HepG2 (cell line): ENCODE results near the gene RDH13. TPM values are rescaled to one million over a fixed set of nuclear protein-coding genes. Genes with fewer than 3 reads are reported as not detected.
A peak's percentile ranks its signal among the peaks of the same experiment; 100 is the strongest.

Experiments
- ATAC-seq: fragments of 200-7000 bp; cut with Tn5 transposase; 3 replicates; pipeline ENCODE4 v1.9.1; 2020; ENCODE audit warnings: mild to moderate bottlenecking, moderate library complexity
- BruUV-seq: library from RNA; stranded (reverse); fragments of 400-500 nt; replicated peaks from 2 replicates; lab custom pipeline; 2021; lab: Mats Ljungman, UMichigan
- CTCF ChIA-PET: fragments of 300-600 bp; formaldehyde crosslinking; extraction: SDS; loops from one replicate; lab custom pipeline; 2021; ENCODE audit warnings: low total read pairs, inconsistent platforms, low intra/inter-chr PET ratio; lab: Yijun Ruan, JAX
- POLR2A ChIA-PET: fragments of 350-600 bp; sonication (Branson Sonifier 250); formaldehyde crosslinking; loops from one replicate; lab custom pipeline; 2020; ENCODE audit warnings: antibody characterized with exemption, inconsistent platforms; lab: Yijun Ruan, JAX
- DNase-seq: peaks from one replicate; pipeline ENCODE4 v3.0.0-alpha.2; 2015; ENCODE audit warnings: low spot score
- FAIRE-seq: peaks from 3 replicates; lab custom pipeline; 2011; peaks lifted over from hg19 to GRCh38; lab: Jason Lieb, UNC
- H2AFZ ChIP-seq: one replicate; pipeline ENCODE4 v1.6.1; 2011; ENCODE audit warnings: low read length, inconsistent platforms
- H3K27ac ChIP-seq: fragments of 300-600 bp; 3 replicates; pipeline ENCODE4 v1.8.0; 2011; ENCODE audit warnings: mixed run types, mild to moderate bottlenecking, mixed read lengths, low read length, inconsistent platforms; ENCODE audit not compliant: insufficient read depth; ENCODE audit errors: extremely low read length
- H3K27me3 ChIP-seq, 2 experiments: fragments of 200-600 bp in 1 of 2; 2 replicates in 1 of 2; 3 replicates in 1 of 2; pipeline versions ENCODE4 v1.6.0 to v1.8.0; 2011; ENCODE audit warnings: low read length in 2 of 2, mild to moderate bottlenecking in 2 of 2, moderate library complexity in 2 of 2, inconsistent platforms in 1 of 2; ENCODE audit not compliant: insufficient read depth in 2 of 2, control insufficient read depth in 1 of 2
- H3K36me3 ChIP-seq, 2 experiments: fragments of 200-600 bp in 1 of 2; replicated peaks in 1 of 2; 2 replicates in 1 of 2; 3 replicates in 1 of 2; pipeline versions ENCODE4 v1.5.1 to v1.8.0; 2011; ENCODE audit warnings: low read length in 2 of 2, inconsistent platforms in 1 of 2; ENCODE audit not compliant: insufficient read depth in 2 of 2, control insufficient read depth in 1 of 2
- H3K4me1 ChIP-seq: 2 replicates; pipeline ENCODE4 v1.5.1; 2012; ENCODE audit warnings: low read length, inconsistent platforms; ENCODE audit not compliant: insufficient read depth
- H3K4me2 ChIP-seq: 2 replicates; pipeline ENCODE4 v1.6.0; 2011; ENCODE audit warnings: low read depth, low read length, inconsistent platforms
- H3K4me3 ChIP-seq, 3 experiments: fragments of 200-600 bp in 1 of 3; sonication (generic), shearing (Covaris generic) in 1 of 3; replicated peaks in 1 of 3; 2 replicates each; pipeline ENCODE4 v1.5.1; 2011 to 2016; ENCODE audit warnings: low read length in 3 of 3, inconsistent platforms in 2 of 3, low read depth in 2 of 3, mild to moderate bottlenecking in 2 of 3, control low read depth in 1 of 3, mixed read lengths in 1 of 3; ENCODE audit not compliant: insufficient read depth in 1 of 3
- H3K79me2 ChIP-seq: one replicate; pipeline ENCODE4 v1.6.1; 2011; ENCODE audit warnings: low read length, inconsistent platforms; ENCODE audit not compliant: insufficient read depth
- H3K9ac ChIP-seq: 2 replicates; pipeline ENCODE4 v1.6.0; 2011; ENCODE audit warnings: mild to moderate bottlenecking, low read depth, low read length, inconsistent platforms; ENCODE audit not compliant: insufficient read depth
- H3K9me3 ChIP-seq: 2 replicates; pipeline ENCODE4 v1.5.1; 2012; ENCODE audit warnings: mild to moderate bottlenecking, low read length
- H4K20me1 ChIP-seq: 2 replicates; pipeline ENCODE4 v1.6.0; 2011; ENCODE audit warnings: inconsistent platforms, mild to moderate bottlenecking, low read length, moderate library complexity; ENCODE audit not compliant: insufficient read depth
- AGO2 ChIP-seq: fragments of 200-400 bp; formaldehyde crosslinking; optimal IDR thresholded peaks from 2 replicates; pipeline ENCODE3; 2017; ENCODE audit warnings: mild to moderate bottlenecking, low read depth, low read length, moderate library complexity
- FOXK2 ChIP-seq: fragments of 450-650 bp; IDR thresholded peaks from 2 replicates; pipeline ENCODE4 v1.6.1; 2016
- GTF3A ChIP-seq: sonication (generic); formaldehyde crosslinking; conservative IDR thresholded peaks from 2 replicates; pipeline ENCODE4 v1.4.0; 2020; ENCODE audit warnings: mild to moderate bottlenecking, missing genetic modification reagents
- HDAC6 ChIP-seq: fragments of 200-600 bp; sonication (generic); IDR thresholded peaks from 2 replicates; pipeline ENCODE4 v1.7.0; 2017; ENCODE audit warnings: mild to moderate bottlenecking, antibody characterized with exemption, low read length, low read depth
- KDM2A ChIP-seq: sonication (generic); formaldehyde crosslinking; IDR thresholded peaks from 2 replicates; pipeline ENCODE4 v1.4.0; 2020; ENCODE audit warnings: low read depth, missing genetic modification reagents, borderline replicate concordance
- MAX ChIP-seq: IDR thresholded peaks from 2 replicates; pipeline ENCODE4 v1.6.1; 2012; ENCODE audit warnings: inconsistent platforms
- NCOA2 ChIP-seq: sonication (generic); formaldehyde crosslinking; IDR thresholded peaks from 2 replicates; pipeline ENCODE4 v1.8.0; 2022; ENCODE audit warnings: inconsistent platforms
- SMC3 ChIP-seq: IDR thresholded peaks from 2 replicates; pipeline ENCODE4 v1.6.1; 2011; ENCODE audit warnings: low read length, improper control_type of control experiment
- SRSF4 ChIP-seq: fragments of 200-400 bp; formaldehyde crosslinking; IDR thresholded peaks from one replicate; pipeline ENCODE4 v1.6.1; 2018; ENCODE audit warnings: mild to moderate bottlenecking, low read depth, low read length, moderate library complexity; ENCODE audit not compliant: poor library complexity, severe bottlenecking
- STAG1 ChIP-seq: sonication (generic); formaldehyde crosslinking; IDR thresholded peaks from 2 replicates; pipeline ENCODE4 v1.4.0; 2020; ENCODE audit warnings: missing genetic modification reagents
- ZMYM3 ChIP-seq: sonication (generic); formaldehyde crosslinking; IDR thresholded peaks from 2 replicates; pipeline ENCODE4 v1.5.1; 2020; ENCODE audit warnings: mild to moderate bottlenecking, missing genetic modification reagents
- ZNF232 ChIP-seq: sonication (generic); formaldehyde crosslinking; IDR thresholded peaks from 2 replicates; pipeline ENCODE4 v1.4.0; 2020; ENCODE audit warnings: missing genetic modification reagents, borderline replicate concordance
- WGBS: methylation state at CpG from one replicate; pipeline ENCODE4 v1.1.6; 2017; ENCODE audit warnings: low lambda C conversion rate; 5-methylcytosine and 5-hydroxymethylcytosine counted together
- in situ Hi-C: cut with HindIII; loops from 2 replicates; pipeline ENCODE4 v1.10.0; 2017; ENCODE audit warnings: low pct_unique_long_range_greater_than_20kb; ENCODE audit not compliant: extremely low pct_ligation_motif_present
- intact Hi-C: fragments of 100-400 bp; cut with micrococcal nuclease; formaldehyde crosslinking; loops from one replicate; pipeline ENCODE4 v1.10.0; 2022; ENCODE audit not compliant: unreplicated experiment
- polyA plus RNA-seq, 8 experiments: library from polyadenylated mRNA; depleted of rRNA in 3 of 8; stranded (reverse) in 7 of 8; unstranded in 1 of 8; fragments of >200 nt; fragmentation: Illumina TruSeq in 4 of 8; extraction: Trizol in 4 of 8; gene quantifications; 2 replicates each; pipeline versions ENCODE4 v1.2.1 to v1.2.3, GENCODE V29; 2011 to 2016; ENCODE audit warnings: low read depth in 4 of 8, missing spikeins in 1 of 8, mixed read lengths in 1 of 8; ENCODE audit not compliant: insufficient read depth in 1 of 8
- total RNA-seq, 5 experiments: library from RNA; depleted of rRNA; stranded (reverse); fragments of >200 nt; fragmentation: Illumina TruSeq; extraction: Trizol; gene quantifications; 2 replicates each; pipeline ENCODE4 v1.2.3, GENCODE V29; 2016; ENCODE audit warnings: low read depth in 1 of 5

Gene RDH13
- total and polyA plus RNA-seq, 2 of the 13 experiments (the other 11 are each of a cell fraction or from before 2014, with no cell fraction given), result 13.4 to 21.5 TPM

- FAIRE-seq, result no peak
- in situ Hi-C loops, result no loop called here
- Histone ChIP-seq H2AFZ (no peak overlapping the region), H3K4me1 (no peaks in the 10 kb centered on the region), H3K9ac (no peak overlapping the region), H3K4me3 (no peak overlapping the region), H3K36me3 (peaks cover 3 to 12% of the 10 kb centered on the region in 2 experiments; a peak in 4 of 5 replicates), H3K79me2 (no peaks in the 10 kb centered on the region), H3K4me2 (no peak overlapping the region), H3K27me3 (no peaks in the 10 kb centered on the region)
- no peak for DNase-seq
- BruUV-seq, result no TSS peak
- WGBS, result 90% methylated on average over 13 of the region's 13 CpGs
- POLR2A ChIA-PET, result no interaction called here
- ATAC-seq, result no peak
- TF ChIP-seq STAG1, result no peak
- TF ChIP-seq SMC3, result no peak
- TF ChIP-seq ZMYM3, result no peak
- TF ChIP-seq AGO2, result peak; percentile 41
- TF ChIP-seq GTF3A, result no peak
- TF ChIP-seq, all 625 proteins: peak for 1
- intact Hi-C loops, result no loop called here
- peaks cover 6% of the 10 kb centered on the region; the same call in 1 of the 2 replicates for H4K20me1 ChIP-seq
- no peaks in the 10 kb centered on the region for H3K9me3 ChIP-seq
- CTCF ChIA-PET, result no interaction called here
- no peak overlapping the region for H3K27ac ChIP-seq
Measured at GRCh38 chr19:55090564-55090963, 27.6 kb upstream of the RDH13 start.

GRCh38 chr19:55089342-55089944, 26.5 kb upstream of the RDH13 start:
- Histone ChIP-seq H3K36me3 (peaks cover 1 to 2% of the 10 kb centered on the region in 2 experiments; a peak in 2 of 5 replicates), H3K27ac (no peak overlapping the region), H3K4me2 (no peak overlapping the region), H3K27me3 (no peaks in the 10 kb centered on the region), H3K79me2 (no peaks in the 10 kb centered on the region), H3K9me3 (no peaks in the 10 kb centered on the region), H3K9ac (no peak overlapping the region), H3K4me1 (no peaks in the 10 kb centered on the region), H3K4me3 (no peak overlapping the region), H2AFZ (no peak overlapping the region), H4K20me1 (peaks cover 6% of the 10 kb centered on the region; the same call in 1 of the 2 replicates)
- BruUV-seq, result no TSS peak
- FAIRE-seq (no peak), ATAC-seq (no peak), DNase-seq (no peak)
- intact Hi-C loops (no loop called here), in situ Hi-C loops (loop anchor here (5.0 kb wide), 1 partner anchor 33 kb away; no protein-coding TSS in a partner anchor)
- ChIA-PET CTCF (no interaction called here), POLR2A (no interaction called here)
- WGBS, result 97% methylated on average over 3 of the region's 3 CpGs
- TF ChIP-seq HDAC6 (no peak), ZNF232 (CRISPR knock-in tag) (no peak), FOXK2 (no peak), KDM2A (CRISPR knock-in tag) (no peak), MAX (no peak), SRSF4 (no peak), NCOA2 (no peak)
